ENCODE data around the gene SECTM1.
A peak's percentile ranks its signal among the peaks of the same experiment; 100 is the strongest.
"Not testable (repeated sequence)": the region's sequence is repeated elsewhere in the genome, so short reads cannot be mapped to it uniquely, and the experiment has no call there.

The SECTM1 gene

DNA sequence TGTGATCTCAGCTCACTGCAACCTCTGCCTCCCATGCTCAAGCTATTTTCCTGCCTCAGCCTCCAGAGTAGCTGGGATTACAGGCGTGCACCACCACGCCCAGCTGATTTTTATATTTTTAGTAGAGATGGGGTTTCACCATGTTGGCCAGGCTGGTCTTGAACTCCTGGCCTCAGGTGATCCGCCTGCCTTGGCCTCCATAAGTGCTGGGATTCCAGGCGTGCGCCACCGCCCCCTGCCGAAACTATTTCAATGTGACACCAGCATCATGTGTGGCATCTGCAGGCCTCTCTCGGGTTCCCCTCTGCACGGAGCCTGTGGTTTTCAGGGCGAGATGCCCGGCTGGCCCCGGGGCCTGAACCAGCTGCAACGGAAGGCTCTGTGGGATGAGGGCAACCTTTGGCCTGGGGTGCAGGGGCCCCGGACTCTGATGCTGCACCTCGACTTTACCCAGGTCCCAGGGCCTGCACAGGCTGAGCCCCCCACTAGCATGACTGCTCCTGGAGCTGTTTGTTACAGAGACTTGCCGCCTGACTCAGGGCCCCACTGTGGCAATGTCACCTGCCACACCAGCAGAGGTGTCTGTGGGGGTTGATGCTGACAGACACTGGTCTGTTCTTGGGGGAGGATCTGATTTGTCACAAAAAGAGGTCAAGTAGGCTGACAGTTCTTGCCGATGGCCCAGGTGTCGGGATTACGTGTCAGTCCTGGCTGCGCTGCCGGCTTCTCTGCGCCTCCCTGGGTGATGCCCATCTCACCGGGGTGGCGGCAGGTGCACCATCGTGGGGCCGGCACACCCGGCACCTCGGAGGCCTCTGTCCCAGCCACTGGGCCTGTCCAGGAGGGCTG, 16.8 kb upstream of the SECTM1 start:
- DNase-seq (ENCODE audit: extremely low spot score), result no peak
- ChIA-PET CTCF (interaction anchor here (0.6 to 3.9 kb wide), 26 partner anchors 8 to 320 kb away, joined by 3 to 35 read pairs (median 4); partner anchors contain the start of genes HEXD, OGFOD3, SECTM1 and TEX19), POLR2A (no interaction called here)
- TF ChIP-seq, protein P1, sequence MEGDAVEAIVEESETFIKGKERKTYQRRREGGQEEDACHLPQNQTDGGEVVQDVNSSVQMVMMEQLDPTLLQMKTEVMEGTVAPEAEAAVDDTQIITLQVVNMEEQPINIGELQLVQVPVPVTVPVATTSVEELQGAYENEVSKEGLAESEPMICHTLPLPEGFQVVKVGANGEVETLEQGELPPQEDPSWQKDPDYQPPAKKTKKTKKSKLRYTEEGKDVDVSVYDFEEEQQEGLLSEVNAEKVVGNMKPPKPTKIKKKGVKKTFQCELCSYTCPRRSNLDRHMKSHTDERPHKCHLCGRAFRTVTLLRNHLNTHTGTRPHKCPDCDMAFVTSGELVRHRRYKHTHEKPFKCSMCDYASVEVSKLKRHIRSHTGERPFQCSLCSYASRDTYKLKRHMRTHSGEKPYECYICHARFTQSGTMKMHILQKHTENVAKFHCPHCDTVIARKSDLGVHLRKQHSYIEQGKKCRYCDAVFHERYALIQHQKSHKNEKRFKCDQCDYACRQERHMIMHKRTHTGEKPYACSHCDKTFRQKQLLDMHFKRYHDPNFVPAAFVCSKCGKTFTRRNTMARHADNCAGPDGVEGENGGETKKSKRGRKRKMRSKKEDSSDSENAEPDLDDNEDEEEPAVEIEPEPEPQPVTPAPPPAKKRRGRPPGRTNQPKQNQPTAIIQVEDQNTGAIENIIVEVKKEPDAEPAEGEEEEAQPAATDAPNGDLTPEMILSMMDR (IDR thresholded peaks at IDR 0.05; ENCODE audit: control extremely low read depth, extremely low read depth, low read depth, missing control alignments), result peak; percentile 47

DNA sequence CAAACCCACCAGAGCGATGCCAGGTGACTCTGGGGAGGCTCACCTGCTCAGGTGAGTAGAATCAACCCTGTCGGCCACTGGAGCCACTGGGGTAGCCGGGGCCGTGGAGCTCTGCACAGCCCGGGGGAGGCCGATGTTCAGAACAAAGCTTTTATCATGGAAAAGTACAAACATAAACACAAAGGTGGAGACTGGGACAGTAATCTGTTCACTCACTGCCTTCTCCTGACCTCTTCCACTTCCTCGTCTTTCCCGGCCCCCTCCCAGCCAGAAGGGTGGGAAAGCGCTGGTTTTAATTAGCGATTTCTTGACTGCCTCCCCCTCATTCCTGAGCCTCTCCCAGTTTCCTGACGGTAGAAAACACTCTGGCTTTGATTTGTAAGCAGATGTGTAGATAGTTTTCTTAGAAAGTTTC, 15.7 kb upstream of the SECTM1 start:
- ChIA-PET POLR2A (no interaction called here), CTCF (interaction anchor here (0.6 to 3.3 kb wide), 12 partner anchors 9 to 290 kb away, joined by 3 to 19 read pairs (median 10); partner anchors contain the start of genes HEXD, OGFOD3, SECTM1 and TEX19)
- no peak for DNase-seq (ENCODE audit: extremely low spot score)
- TF ChIP-seq, protein P1 (IDR thresholded peaks at IDR 0.05; ENCODE audit: control extremely low read depth, extremely low read depth, low read depth, missing control alignments), result no peak

- ChIA-PET POLR2A (no interaction called here), CTCF (interaction anchor here (1.0 to 3.3 kb wide), 4 partner anchors 9 to 203 kb away, joined by 3 to 19 read pairs (median 6); partner anchors contain the start of genes SECTM1 and TEX19)
- DNase-seq (ENCODE audit: extremely low spot score), result no peak
- TF ChIP-seq, protein P1 (IDR thresholded peaks at IDR 0.05; ENCODE audit: control extremely low read depth, extremely low read depth, low read depth, missing control alignments), result no peak
Observed at GRCh38 chr17:82348866-82349265, 15.3 kb upstream of the SECTM1 start.

- no peak for DNase-seq (ENCODE audit: extremely low spot score)
- TF ChIP-seq, protein P1 (IDR thresholded peaks at IDR 0.05; ENCODE audit: control extremely low read depth, extremely low read depth, low read depth, missing control alignments), result no peak
- ChIA-PET CTCF (interaction anchor here (1.0 to 3.0 kb wide), 2 partner anchors 10 to 203 kb away, joined by 3 to 9 read pairs; partner anchors contain the start of gene TEX19), POLR2A (no interaction called here)
Observed at GRCh38 chr17:82348434-82348833, 14.9 kb upstream of the SECTM1 start.

DNA sequence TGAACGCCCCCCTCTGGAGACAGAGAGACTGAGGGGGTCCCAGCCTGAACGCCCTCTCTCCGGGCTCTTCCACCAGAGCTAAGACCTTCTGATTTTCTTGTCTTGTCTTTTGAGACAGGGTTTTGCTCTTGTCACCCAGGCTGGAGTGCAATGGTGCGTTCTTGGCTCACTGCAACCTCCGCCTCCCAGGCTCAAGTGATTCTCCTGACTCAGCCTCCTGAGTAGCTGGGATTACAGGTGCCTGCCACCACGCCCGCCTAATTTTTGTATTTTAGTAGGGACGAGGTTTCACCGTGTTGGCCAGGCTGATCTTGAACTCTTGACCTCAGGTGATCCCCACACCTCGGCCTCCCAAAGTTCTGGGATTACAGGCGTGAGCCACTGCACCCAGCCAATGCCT, 14.4 kb upstream of the SECTM1 start:
- DNase-seq (ENCODE audit: extremely low spot score); POLR2A ChIA-PET: not testable (repeated sequence)
- CTCF ChIA-PET, result interaction anchor here (3.0 kb wide), 1 partner anchor 10 kb away, joined by 9 read pairs; the partner anchor contains the start of gene TEX19

DNA sequence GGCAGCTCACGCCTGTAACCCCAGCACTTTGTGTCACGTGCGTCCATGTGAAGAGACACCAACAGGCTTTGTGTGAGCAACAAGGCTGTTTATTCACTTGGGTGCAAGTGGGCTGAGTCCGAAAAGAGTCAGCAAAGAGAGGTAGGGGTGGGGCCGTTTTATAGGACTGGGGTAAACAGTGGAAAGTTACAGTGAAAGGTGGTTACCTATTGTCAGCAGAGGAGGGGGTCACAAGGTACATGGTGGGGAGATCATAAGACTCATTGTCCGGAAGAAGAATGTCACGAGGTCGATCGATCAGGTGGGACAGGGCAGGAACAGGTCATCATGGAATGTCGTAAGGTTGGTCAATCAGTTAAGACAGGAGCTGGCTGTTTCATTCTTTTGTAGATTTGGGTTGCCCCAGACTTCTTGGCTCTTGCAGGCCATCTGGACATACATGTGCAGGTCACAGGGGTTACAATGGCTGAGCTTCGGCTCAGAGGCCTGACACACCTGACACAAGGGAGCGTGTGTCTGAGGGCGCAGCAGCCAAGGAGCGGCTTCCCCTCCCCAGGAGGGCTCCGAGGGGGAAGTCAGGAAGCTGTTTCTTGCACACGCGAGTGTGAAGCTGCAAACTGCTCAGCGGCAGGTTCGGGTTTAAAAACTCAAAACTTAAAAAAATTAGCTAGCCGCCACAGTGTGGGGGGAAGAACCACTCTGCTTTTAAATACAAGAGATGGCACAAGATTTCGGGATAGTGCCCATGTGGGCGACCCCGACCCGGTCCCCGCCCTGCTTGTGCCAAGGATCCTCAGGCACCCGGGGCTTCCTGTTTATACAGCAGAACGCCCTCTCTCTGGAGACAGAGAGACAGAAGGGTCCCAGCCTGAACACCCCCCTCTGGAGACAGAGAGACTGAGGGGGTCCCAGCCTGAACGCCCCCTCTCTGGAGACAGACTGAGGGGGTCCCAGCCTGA, 13.1 kb upstream of the SECTM1 start:
- ChIA-PET POLR2A (no interaction called here), CTCF (interaction anchor here (0.7 to 1.2 kb wide), 4 partner anchors 11 to 37 kb away, joined by 3 to 4 read pairs (median 3); no protein-coding TSS in a partner anchor)
- TF ChIP-seq, protein P1 (IDR thresholded peaks at IDR 0.05; ENCODE audit: control extremely low read depth, extremely low read depth, low read depth, missing control alignments), result no peak
- no peak for DNase-seq (ENCODE audit: extremely low spot score)
